IPS-NIHi7 (cell line): Measurements from ENCODE around the gene ZDHHC12.

Experiments used
- DNase-seq: peaks from one replicate; pipeline ENCODE4 v3.0.0; 2012; ENCODE audit warnings: mixed read lengths; ENCODE audit errors: extremely low spot score

ZDHHC12 gene

GRCh38 chr9:128729766-128730517 lies 6.0 kb upstream of the ZDHHC12 start:
- no peak for DNase-seq

GRCh38 chr9:128729302-128729701 lies 5.4 kb upstream of the ZDHHC12 start:
- no peak for DNase-seq

- no peak for DNase-seq
Observed at GRCh38 chr9:128728298-128728697, 4.4 kb upstream of the ZDHHC12 start.

- DNase-seq = no peak
Observed at GRCh38 chr9:128727640-128728248, 3.8 kb upstream of the ZDHHC12 start.

GRCh38 chr9:128724744-128725211 lies 851 bp upstream of the ZDHHC12 start:
- peak; percentile 86 for DNase-seq

GRCh38 chr9:128723352-128723865 lies 518 bp downstream of the ZDHHC12 start:
- no peak for DNase-seq

GRCh38 chr9:128722380-128723351 lies 1.3 kb downstream of the ZDHHC12 start:
- DNase-seq = no peak

- no peak for DNase-seq
Observed at GRCh38 chr9:128721487-128722010, 2.4 kb downstream of the ZDHHC12 start.

- no peak for DNase-seq
Observed at GRCh38 chr9:128720841-128721486, 3.0 kb downstream of the ZDHHC12 start.

- DNase-seq = no peak
Observed at GRCh38 chr9:128719919-128720605, 3.9 kb downstream of the ZDHHC12 start.

- DNase-seq = no peak
Observed at GRCh38 chr9:128718475-128718874, 5.5 kb downstream of the ZDHHC12 start.

- no peak for DNase-seq
Observed at GRCh38 chr9:128718047-128718446, 5.9 kb downstream of the ZDHHC12 start.

GRCh38 chr9:128716581-128717254 lies 7.2 kb downstream of the ZDHHC12 start:
- DNase-seq = no peak

GRCh38 chr9:128715436-128715750 lies 8.5 kb downstream of the ZDHHC12 start:
- DNase-seq = no peak

- DNase-seq = no peak
Observed at GRCh38 chr9:128714586-128715435, 9.1 kb downstream of the ZDHHC12 start.

- DNase-seq = no peak
Observed at GRCh38 chr9:128713941-128714573, 9.9 kb downstream of the ZDHHC12 start.

GRCh38 chr9:128713411-128713780 lies 10.5 kb downstream of the ZDHHC12 start:
- DNase-seq = no peak

- no peak for DNase-seq
Observed at GRCh38 chr9:128712451-128713410, 11.2 kb downstream of the ZDHHC12 start.
